HG02798 (cell line): ENCODE measurements around the gene TEN1.

Source experiments
- ATAC-seq: cut with Tn5 transposase; IDR thresholded peaks from one replicate; pipeline ENCODE4 v1.9.1; 2021; ENCODE audit warnings: mild to moderate bottlenecking; ENCODE audit not compliant: unreplicated experiment, poor library complexity

TEN1 gene

DNA sequence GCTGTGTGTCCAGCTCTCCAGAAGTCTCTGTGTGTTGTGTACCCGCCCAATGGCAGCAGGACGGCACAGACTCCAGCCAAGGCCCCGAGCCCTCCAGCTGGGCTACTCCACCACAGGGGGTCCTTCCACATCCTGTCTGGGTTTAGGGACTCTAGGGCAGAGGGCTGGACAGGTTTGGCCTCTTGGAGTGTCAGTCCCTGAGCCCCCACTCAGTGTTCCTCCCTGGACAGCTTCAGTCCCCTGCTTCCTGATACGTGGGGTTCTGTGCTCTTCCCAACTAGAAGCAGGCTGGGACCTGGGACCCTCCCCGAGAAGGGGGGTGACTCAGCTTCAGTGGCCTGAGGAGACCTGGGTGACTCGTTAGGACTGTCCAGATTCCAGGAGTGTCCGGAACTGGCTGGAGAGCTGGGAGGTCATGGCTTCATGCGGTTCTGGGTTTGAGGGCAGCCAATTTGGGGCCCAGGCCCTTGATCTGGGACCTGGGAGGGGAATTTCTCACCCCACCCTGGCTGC, 25.8 kb downstream of the TEN1 start:
- ATAC-seq, result no peak

DNA sequence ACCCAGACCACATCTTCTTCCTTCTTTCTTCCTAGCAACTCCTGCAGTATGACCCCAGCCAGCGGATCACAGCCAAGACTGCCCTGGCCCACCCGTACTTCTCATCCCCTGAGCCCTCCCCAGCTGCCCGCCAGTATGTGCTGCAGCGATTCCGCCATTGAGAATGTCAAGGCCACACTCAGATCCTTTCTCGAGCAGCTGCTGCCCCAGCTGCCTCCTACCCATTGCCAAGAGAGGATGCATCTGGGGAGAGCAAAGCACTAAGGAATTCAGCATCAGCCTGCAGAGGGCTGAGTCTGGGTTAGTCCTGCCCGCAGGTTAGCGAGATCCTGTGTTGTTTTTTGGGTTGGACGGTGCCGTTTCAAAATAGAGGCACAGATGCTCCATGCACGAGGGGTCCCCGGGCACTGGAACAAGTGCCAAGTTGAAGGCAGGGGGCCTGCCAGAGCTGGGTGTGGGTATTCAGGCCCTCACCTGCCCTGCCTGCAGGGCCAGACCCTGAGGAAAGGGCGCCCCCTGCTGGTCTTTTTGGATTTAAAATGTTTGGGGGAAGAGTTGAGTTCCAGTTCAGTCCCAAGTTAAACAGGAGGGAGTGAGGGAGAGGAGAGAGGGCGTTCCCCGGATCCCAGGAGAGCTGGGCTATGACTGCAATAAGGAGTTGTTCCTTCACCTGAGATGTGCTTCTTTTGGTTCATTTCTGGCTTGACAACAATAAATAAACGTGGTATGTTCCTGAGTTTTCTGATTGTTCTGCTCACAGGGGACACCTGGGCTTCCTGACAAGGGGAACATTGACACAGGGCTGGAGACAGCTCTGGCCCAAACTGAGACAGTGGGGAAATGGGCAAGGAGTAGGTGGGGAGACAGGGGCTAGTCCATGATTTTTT, 26.5 kb downstream of the TEN1 start:
- no peak for ATAC-seq

DNA sequence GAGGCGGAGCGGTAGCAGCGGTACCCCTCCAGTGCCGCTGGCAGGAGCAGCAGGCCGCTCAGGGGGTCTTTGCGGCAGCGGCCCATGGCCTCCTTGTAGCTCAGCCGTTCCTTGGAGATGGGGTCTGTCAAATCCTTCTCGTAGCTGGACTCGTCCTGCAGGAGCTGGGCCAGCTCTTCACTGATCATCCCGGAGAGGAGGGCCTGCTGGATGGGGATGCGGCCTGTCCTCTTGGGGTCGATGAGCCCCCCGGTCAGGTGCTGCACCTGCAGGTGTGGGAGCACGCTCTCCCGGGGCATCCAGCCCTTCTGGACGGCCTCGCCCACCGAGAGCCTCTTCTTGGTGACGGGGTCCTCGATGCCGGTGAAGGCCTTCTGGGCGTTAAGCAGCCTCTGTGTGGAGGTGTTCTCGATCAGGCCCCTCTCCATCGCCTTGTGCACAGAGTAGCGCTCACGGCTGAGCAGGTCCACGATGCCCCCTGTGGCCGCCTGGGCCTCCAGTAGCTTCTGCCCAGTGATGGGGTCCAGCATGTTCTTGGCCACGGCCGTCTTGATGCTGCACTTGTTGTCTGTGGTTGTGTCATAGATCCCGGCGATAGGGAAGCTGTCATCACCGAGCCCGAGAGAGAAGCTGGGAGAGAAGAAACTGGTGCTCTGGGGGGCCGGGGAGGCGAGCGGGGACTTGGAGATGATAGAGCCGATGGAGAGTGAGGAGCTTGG, 28.2 kb downstream of the TEN1 start:
- no peak for ATAC-seq

DNA sequence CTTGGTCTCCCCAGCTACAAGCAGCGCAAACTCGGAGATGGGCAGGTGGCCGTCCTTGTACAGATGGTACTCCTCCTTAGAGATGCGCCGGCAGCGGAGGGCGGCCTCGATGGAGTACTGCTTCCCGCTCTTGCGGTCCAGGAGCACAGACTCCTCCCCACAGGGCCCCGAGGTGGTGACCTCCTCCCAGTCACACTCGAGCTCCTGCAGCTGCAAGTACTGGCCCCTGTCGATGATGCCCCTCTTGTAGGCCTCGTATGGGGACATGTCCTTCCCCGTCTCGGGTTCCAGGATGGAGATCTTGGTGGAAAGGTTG, 28.8 kb downstream of the TEN1 start:
- ATAC-seq, result no peak

DNA sequence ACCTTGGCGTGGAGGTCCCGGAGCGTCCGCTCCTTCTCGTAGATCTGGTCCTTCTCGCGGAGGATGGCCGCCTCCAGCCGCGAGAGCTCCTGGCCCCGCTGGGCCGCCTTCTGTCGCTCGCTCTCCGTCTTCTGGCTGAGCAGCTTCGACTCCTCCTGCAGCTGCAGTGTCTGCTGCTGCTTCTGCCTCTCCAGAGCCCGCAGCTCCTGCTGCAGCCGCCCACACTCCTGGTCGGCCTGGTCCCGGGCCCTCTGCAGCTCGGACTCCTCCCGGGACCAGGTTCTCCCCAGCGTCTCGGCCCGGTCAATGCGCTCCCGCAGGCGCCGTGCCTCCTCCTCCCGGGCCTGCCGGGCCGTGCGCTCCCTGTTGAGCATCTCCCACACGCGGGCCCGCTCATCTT, 29.2 kb downstream of the TEN1 start:
- ATAC-seq, result no peak

DNA sequence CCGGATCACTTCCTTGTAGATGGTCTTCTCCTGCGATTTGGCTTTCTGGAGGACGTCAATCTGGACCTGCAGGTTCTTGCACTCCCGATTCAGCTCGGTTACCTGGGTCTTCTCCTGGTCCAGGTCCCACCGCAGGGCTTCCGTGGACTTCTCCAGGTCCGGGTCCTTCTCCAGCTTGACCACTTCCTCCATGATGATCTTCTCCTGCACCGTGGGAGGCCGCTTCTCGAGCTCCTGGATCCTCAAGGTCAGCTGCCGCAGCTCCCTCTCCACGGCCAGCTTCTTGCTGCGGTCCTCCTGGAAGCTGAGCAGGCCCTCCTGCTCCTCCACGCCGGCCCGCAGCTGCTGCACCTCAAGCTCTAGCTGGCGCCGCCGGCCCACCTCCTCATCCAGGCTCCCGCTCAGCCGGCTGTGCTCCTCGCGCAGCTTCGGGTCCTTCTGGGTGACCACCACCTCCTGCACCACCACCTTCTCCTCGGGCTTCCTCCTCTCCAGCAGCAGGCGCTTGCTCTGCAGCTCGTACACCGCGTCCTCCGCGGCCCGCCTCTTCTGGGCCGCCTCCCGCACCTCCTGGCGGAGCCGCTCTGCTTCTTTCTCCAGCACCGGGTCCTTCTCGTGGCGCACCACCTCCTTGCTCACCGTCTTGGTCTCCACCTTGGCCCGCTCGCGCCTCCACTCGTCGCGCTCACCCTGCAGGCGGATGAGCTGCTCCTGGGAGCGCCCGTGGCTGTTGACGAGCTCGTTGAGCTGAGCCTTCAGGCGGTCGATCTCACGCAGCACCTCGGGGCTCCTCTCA, 29.8 kb downstream of the TEN1 start:
- ATAC-seq, result no peak

DNA sequence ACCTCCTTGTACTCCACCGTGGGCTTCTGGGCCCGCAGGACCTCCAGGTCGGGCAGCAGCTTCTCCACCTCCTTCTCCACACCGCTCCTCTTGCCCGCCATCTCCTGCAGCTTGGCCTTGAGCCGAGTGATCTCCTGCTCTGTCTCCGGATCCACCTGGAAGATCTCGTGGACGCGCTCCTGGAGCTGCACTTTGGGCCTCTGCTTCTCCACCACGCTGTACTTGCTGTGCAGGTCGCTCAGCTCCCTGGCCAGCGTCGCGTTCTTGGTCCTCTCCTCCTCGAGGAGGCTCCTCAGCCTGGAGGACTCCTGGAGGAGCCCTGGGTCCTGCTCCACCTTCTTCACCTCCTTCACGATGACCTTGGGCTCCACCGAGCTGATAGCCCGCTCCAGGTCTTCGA, 30.4 kb downstream of the TEN1 start:
- ATAC-seq, result no peak

DNA sequence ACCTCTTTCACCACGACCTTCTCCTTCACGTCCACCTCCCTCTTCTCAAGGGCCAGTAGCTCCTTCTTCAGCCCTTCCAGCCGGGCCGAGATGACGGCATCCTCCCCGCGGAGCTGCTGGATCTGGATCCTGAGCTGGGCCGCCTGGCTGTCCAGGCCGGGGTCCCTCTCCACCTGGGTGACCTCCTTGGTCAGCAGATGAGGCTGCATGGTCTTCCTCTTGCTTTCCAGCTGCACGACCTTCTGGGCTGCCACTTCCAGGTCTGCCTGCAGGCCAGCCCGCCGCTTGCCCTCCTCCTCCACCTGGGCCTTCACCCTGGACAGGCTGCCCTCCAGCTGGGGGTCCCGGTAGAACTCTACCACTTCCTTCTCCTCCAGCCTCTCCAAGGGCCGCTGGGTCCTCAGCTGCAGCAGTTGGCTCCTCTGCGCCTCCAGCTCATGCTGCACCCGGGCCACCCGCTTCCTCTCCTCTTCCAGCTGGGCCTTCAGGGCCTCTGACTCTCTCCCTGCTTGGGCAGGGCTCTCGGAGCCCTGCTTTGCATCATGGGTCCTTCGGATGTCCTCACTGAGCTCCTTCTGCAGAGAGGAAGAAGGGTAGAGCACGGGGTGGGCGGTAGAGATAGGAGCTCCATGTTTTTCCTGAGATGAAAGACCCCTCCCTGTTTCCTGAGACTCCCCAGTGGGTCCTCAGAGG, 31.1 kb downstream of the TEN1 start:
- ATAC-seq, result no peak

DNA sequence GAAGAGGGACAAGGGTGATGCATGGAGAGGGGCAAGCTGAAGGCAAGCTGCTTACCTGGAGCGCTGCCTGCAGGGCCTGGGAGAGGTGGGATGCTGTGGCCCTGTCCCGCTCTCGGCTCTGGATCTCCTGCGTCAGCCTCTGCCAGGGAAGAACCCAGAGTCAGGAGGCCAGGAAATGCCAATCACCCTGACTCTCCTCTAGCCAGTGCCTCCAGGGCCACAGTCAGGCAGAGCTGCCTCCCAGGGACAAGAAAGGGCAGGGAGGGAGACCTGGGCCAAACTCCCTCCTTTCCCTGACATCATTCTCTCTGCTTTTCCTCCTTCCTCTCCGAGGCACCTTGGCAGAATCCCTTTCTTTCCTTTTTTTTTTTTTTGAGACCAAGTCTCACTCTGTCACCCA, 32.9 kb downstream of the TEN1 start:
- ATAC-seq, result no peak

DNA sequence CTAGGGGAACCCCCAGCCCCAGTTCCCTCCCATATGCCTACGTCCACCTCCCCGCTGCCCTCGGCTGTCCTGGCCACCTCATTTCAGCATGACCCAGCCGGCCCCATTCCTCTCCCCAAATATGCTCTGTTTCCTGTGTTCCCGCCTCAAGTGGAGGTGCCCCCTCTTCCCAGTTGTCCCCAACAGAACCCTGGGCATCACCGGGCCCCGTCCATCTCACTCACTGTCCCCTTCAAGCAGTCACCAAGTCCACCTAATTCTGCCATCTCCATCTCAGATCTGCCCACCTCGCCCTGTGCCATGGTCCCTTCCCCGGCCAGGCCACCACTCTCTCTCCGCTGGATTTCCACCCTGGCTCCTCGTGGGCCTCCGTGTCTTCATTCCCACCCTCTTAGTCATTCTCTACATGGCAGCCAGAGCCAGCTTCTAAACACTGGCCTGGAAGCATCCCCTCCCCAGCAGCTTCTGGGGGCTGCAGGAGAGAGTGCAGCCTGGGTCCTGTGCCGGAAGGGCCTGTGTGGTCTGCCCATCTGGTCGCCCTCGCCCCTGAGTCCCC, 34.4 kb downstream of the TEN1 start:
- no peak for ATAC-seq

DNA sequence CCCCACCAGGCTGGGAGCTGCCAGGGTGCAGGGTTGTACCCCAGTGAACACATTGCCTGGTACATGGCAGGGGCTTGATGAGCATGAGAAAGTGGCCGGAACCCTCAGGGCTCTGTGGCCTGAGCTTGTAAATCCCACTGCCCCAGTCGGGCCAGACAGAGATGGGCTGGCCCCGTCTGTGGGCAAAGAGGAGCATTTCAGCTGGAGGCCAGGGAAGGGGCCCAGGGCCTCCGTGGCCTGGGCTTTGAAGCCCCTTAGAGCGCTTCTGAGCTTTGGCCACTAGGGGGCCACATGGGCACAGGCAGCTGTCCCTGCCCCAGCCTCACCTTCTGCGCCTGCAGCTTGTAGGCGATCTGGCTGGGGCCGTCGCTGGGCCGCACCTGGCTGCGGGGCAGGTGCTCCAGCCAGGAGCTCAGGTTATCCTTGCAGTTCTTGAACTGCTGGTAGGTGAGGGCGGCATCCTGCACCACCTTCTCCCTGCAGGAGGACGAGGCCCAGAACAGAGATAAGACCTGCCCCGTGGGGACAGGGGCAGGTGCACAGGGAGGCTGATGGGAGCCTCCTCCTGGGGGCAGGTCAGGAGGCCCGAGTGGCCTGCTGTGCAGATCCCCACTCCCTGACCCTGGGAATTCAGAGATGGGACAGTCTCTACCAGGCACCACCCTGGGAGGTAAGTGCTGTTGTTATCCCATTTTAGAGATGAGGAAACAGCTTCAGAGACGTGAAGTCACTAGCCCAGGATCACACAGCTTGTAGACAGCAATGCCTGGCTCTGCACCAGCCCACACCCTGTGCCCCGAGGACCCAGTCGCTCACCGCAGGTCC, 35.3 kb downstream of the TEN1 start:
- ATAC-seq, result peak; percentile 68

DNA sequence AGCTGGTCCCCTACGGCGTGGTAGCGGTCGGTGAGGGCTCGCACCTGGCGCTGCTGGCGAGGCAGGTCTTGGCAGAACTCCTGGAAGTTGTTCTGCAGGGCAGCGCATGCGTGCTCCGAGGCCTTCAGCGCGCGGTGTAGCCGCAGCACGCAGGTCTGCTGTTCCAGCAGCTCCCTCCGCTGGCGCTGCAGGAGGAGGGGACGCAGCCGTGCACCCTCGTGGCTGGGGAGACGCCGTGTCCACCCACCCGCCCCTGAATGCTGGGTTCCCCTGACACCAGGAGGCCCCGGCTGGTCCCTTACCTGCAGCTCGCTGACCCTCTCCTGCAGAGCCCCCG, 35.9 kb downstream of the TEN1 start:
- ATAC-seq, result no peak

DNA sequence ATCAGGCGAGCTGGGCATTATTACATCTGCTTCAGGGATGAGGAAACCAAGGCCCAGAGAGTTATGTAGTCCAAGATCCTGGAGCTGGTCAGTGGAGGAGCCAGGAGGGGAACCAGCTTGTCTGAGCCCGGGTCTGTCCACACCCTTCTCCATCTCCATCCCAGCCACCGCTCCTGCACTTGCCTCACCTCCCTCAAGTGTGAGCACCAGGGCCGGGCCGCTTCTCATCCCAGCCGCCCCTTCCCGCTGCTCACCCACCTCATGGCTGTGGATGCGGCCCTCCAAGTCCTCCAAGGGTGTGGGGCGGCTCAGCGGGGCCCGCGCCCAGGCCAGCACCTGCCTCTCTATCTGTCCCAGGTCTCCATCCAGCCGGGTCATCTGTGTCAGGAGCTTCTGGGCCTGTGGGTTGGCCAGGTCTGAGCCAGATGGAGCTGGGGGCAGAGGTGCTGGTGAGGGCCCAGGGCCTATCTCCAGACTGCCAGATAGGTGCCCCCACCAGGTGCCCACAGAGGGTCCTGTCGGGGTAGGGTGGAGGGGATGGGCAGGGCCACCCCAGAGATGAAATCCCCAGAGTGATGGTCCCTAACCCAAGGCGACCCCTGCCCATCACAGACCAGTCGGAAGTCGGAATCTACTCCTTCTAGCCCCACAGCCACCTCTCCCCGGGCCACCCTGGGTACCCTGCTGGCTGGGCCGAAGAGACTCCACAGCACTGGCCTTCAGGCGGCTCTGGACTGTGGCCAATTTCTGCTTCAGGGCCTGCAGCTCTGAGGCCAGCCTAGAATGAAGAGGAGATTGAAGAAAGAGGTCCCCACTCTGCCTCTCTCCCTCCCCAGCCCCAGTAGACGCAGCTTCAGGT, 38.7 kb downstream of the TEN1 start:
- no peak for ATAC-seq

DNA sequence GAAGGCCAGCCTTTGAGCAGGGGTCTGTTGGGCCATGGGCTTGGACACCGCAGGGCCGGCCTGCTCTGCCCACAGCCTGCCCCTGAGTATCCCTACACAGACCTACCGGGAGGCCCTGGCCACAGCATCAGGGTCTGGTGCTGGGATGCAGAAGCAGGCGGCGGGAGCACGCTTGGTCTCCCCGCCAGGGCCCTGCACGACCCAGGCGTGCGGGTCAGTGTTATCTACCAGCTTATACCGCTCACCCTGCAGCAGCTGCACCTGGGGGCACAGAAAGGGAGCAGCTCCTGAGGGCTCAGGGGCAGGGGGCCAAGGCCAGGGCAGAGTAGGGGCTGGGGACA, 39.3 kb downstream of the TEN1 start:
- no peak for ATAC-seq

DNA sequence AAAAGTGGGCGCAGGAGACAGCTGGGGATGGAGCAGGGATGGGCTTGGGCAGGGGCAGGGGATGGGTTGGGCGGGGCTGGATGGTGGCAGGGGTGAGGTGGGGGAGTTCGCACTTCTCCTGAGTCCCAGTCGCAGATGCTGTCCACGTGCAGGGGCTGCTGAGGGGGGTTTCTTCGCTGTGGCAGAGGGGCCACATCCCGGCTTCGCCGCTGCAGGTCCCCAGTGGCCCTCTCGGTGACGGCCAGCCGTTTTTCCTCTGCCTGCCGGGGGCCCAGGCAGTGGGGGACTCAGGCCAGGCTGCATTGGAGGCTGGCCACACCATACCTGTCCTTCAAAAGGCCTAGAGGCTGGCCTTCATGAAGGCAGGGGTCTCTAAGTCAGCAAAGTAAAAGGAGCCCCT, 39.8 kb downstream of the TEN1 start:
- ATAC-seq, result no peak

DNA sequence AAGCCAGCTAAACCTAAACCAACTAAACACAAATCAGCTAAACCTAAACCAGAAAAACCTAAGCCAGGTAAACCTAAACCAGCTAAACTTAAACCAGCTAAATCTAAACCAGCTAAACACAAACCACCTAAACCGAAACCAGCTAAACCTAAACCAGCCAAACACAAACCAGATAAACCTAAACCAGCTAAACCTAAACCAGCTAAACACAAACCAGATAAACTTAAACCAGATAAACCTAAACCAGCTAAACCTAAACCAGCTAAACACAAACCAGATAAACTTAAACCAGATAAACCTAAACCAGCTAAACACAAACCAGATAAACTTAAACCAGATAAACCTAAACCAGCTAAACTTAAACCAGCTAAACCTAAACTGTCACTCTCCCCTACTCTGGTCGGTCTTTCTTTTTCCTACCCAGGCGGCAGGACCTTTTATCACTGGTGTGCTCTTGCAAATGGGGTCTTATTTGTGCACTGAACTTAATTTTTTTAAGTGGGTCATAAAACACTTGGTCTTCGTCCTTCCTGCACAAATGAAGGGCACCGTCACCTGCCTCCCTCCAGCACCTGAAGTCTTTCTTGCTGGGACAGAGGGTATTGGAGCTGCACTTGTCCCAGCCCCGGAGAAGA, 40.9 kb downstream of the TEN1 start:
- no peak for ATAC-seq

DNA sequence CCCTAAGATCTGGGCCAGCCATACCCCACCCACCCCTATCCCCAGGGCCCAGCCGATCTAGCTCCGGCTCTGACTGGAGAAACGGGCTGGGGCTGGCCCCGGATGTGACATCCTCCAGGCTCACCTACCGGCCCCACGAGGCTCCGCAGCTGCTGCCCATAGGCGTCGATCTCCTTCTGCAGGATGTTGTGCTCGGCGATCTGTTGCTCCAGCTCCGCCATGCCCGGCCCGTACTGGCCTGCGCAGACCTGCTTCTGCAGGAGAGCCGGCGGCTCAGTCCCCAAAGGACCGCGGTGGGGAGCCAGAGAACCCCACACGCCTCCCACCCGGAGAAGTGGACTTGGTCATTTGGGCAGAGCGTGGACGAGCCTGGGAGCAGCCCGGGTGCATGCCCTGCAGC, 43.2 kb downstream of the TEN1 start:
- ATAC-seq, result no peak
